Chondrocyte (in vitro differentiated cells): ENCODE measurements around the gene RPGRIP1. TPM values are rescaled to one million over a fixed set of nuclear protein-coding genes. Genes with fewer than 3 reads are reported as not detected.
"Not testable (repeated sequence)": the region's sequence is repeated elsewhere in the genome, so short reads cannot be mapped to it uniquely, and the experiment has no call there.

ENCODE experiments used
- DNase-seq: peaks from one replicate; pipeline ENCODE4 v3.0.0; 2021; ENCODE audit warnings: mixed read lengths, low spot score
- H3K27ac Mint-ChIP-seq: one replicate; pipeline ENCODE4 v1.8.0; 2021; ENCODE audit warnings: mild to moderate bottlenecking, moderate library complexity, mixed read lengths; ENCODE audit not compliant: unreplicated experiment
- H3K27me3 Mint-ChIP-seq: 2 replicates; pipeline ENCODE4 v1.8.0; 2021; ENCODE audit warnings: low read depth, mixed read lengths
- H3K36me3 Mint-ChIP-seq: 2 replicates; pipeline ENCODE4 v1.8.0; 2021; ENCODE audit warnings: low read depth, mixed read lengths
- H3K4me1 Mint-ChIP-seq: 2 replicates; pipeline ENCODE4 v1.8.0; 2021; ENCODE audit warnings: low read depth, mild to moderate bottlenecking, mixed read lengths
- H3K4me3 Mint-ChIP-seq: one replicate; pipeline ENCODE4 v1.8.0; 2021; ENCODE audit warnings: mild to moderate bottlenecking, moderate library complexity, mixed read lengths; ENCODE audit not compliant: unreplicated experiment
- H3K9me3 Mint-ChIP-seq: 2 replicates; pipeline ENCODE4 v1.8.0; 2021; ENCODE audit warnings: low read depth, mixed read lengths
- total RNA-seq: library from RNA; stranded (reverse); gene quantifications from 3 replicates; pipeline ENCODE4 v1.2.1, GENCODE V29; 2021
- TF ChIP-seq, protein P1 (sequence below): fragments of 200-600 bp; sonication (generic); IDR thresholded peaks from 2 replicates; pipeline ENCODE4 v1.5.0; 2021; ENCODE audit warnings: antibody characterized with exemption, mild to moderate bottlenecking, moderate library complexity

The RPGRIP1 gene
- total RNA-seq, 1 donor from 2014 or later: not detected

DNA sequence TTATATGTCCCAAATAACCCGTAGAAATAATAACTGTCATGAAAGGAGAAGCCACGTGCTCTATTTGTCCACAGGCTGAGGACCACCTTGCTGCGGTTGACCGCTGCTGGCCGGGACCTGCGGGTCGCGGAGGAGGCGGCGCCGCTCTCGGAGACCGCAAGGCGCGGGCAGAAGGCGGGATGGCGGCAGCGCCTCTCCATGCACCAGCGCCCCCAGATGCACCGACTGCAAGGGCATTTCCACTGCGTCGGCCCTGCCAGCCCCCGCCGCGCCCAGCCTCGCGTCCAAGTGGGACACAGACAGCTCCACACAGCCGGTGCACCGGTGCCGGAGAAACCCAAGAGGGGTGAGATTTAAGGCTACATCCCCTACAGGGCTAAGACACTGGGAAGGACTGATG lies 21.0 kb downstream of the RPGRIP1 start:
- TF ChIP-seq, protein P1, sequence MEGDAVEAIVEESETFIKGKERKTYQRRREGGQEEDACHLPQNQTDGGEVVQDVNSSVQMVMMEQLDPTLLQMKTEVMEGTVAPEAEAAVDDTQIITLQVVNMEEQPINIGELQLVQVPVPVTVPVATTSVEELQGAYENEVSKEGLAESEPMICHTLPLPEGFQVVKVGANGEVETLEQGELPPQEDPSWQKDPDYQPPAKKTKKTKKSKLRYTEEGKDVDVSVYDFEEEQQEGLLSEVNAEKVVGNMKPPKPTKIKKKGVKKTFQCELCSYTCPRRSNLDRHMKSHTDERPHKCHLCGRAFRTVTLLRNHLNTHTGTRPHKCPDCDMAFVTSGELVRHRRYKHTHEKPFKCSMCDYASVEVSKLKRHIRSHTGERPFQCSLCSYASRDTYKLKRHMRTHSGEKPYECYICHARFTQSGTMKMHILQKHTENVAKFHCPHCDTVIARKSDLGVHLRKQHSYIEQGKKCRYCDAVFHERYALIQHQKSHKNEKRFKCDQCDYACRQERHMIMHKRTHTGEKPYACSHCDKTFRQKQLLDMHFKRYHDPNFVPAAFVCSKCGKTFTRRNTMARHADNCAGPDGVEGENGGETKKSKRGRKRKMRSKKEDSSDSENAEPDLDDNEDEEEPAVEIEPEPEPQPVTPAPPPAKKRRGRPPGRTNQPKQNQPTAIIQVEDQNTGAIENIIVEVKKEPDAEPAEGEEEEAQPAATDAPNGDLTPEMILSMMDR: no peak
- Mint-ChIP-seq H3K9me3 (no peaks in the 10 kb centered on the region), H3K27me3 (peaks cover 20% of the 10 kb centered on the region), H3K4me3 (peak overlapping the region; percentile 44), H3K36me3 (no peaks in the 10 kb centered on the region), H3K27ac (no peak overlapping the region), H3K4me1 (no peaks in the 10 kb centered on the region)
- DNase-seq: no peak

DNA sequence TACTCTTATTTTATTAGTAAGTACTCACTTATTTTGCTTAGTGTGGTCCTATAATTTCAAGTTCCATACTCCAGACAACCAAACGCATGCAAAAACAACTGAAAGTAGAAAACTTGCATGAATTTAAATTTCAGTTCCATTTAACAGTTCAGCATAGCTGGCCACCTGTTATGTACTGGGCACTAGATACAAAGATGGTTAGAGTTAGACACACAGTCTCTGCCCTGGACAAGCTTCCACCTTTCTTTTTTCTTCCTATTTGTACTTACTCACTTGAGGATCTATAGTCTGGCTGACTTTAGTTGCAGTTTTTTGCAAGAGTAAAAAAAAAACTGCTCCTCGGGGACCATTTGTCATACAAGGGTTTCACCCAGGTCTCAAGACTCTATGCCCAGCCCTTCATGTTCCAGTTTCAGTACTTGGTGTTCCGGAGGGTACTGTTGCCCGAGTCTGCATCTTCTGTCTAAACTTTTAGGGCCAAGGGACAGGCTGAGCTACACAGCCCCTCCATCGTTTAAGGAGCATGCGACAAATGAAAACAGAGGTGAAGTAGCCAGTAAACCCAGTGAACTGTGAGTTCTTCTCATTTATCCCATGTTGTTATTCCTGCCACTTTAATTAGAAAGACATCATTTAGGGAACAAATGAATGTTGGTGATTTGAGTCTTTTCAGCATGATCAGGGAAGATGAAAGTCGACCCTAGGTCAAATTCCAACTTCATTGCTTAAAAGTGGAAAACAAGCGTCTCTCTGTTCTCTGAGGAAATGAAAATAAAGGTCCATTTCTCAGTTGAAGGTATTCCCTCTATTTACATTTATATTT lies 22.3 kb downstream of the RPGRIP1 start:
- TF ChIP-seq, protein P1: no peak
- DNase-seq: no peak
- Mint-ChIP-seq H3K27me3 (peaks cover 20% of the 10 kb centered on the region), H3K4me1 (no peaks in the 10 kb centered on the region), H3K27ac (no peak overlapping the region), H3K36me3 (no peaks in the 10 kb centered on the region), H3K9me3 (no peaks in the 10 kb centered on the region), H3K4me3 (no peak overlapping the region)

DNA sequence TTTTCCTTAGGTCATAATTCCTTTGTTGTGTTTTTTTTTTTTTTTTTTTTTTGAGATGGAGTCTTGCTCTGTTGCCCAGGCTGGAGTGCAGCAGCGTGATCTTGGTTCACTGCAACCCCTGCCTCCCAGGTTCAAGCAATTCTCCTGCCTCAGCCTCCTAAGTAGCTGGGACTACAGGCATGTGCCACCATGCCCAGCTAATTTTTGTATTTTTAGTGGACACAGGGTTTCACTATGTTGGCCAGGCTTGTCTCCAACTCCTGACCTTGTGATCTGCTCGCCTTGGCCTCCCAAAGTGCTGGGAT lies 22.9 kb downstream of the RPGRIP1 start:
- H3K9me3 Mint-ChIP-seq, H3K27ac Mint-ChIP-seq: not testable (repeated sequence)

DNA sequence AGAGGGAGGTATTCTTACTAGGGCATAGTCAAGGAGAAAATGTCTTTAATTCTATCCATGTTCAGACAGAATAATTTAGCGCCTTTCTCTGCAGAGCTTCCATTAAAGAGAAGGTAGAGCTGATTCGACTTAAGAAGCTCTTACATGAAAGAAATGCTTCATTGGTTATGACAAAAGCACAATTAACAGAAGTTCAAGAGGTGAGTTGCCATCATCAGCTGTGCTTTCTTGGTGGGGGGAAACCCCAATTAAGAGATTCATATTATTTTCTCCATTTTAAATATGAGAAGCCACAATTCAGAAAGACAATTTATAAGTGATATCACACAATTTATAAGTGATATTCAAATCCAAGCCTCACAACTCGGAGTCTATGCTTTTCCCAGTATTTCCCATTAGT lies 27.8 kb downstream of the RPGRIP1 start:
- DNase-seq: no peak
- TF ChIP-seq, protein P1: no peak
- Mint-ChIP-seq H3K27ac (no peak overlapping the region), H3K4me1 (peaks cover 10% of the 10 kb centered on the region), H3K4me3 (no peak overlapping the region), H3K36me3 (no peaks in the 10 kb centered on the region), H3K9me3 (no peaks in the 10 kb centered on the region), H3K27me3 (peaks cover 21% of the 10 kb centered on the region)

More for the DNA sequence above, 22.9 kb downstream of the RPGRIP1 start:
- H3K4me1 Mint-ChIP-seq, DNase-seq, H3K4me3 Mint-ChIP-seq, H3K36me3 Mint-ChIP-seq: not testable (repeated sequence)
- H3K27me3 Mint-ChIP-seq: peaks cover 20% of the 10 kb centered on the region

DNA sequence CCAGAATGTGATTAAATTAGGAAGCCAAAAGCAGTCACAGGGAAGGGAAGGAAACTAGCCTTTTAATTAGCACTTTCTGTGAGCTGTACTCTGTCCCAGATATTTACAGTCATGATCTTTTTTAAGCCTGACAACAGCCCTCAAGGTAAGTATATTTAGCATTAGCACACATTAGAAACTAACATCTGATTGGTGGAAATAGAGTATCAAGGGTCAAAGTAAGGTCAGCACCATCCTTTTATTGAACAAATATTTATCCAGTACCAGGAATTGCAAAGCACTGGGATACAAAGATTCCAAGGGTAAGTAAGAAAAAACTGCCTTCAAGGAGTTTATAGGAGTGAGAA lies 28.2 kb downstream of the RPGRIP1 start:
- Mint-ChIP-seq H3K9me3 (no peaks in the 10 kb centered on the region), H3K27me3 (peaks cover 20% of the 10 kb centered on the region), H3K4me1 (peaks cover 10% of the 10 kb centered on the region), H3K27ac (peak overlapping the region; percentile 42), H3K36me3 (no peaks in the 10 kb centered on the region), H3K4me3 (peak overlapping the region; percentile 65)
- no peak for DNase-seq
- TF ChIP-seq, protein P1: no peak
